ENCODE data around the gene RNASE12. TPM values are rescaled to one million over a fixed set of nuclear protein-coding genes. Genes with fewer than 3 reads are reported as not detected.
"Not testable (repeated sequence)": the region's sequence is repeated elsewhere in the genome, so short reads cannot be mapped to it uniquely, and the experiment has no call there.

RNASE12 gene
- total and polyA plus RNA-seq, 8 donors: not detected

DNA sequence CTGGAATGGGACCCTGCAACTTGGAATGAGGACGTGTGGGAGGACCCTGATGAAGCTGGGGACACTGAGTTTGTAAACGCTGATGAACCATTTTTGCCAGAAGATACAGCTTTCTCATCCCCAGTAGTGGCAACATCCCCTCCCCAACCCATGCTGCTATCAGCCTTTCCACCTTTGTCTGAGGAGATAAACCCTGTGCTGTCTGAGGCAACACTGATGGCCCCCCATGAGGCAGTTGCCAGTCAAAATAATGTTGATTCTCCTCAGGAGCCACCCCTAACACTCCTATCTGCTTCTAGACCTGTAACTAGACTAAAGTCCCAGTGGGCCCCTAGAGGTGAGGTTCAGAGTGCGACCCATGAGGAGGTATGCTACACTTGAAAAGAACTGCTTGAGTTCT, 22.8 kb downstream of the RNASE12 start:
- no peak overlapping the region for H3K27ac ChIP-seq
- TF ChIP-seq, protein P1, sequence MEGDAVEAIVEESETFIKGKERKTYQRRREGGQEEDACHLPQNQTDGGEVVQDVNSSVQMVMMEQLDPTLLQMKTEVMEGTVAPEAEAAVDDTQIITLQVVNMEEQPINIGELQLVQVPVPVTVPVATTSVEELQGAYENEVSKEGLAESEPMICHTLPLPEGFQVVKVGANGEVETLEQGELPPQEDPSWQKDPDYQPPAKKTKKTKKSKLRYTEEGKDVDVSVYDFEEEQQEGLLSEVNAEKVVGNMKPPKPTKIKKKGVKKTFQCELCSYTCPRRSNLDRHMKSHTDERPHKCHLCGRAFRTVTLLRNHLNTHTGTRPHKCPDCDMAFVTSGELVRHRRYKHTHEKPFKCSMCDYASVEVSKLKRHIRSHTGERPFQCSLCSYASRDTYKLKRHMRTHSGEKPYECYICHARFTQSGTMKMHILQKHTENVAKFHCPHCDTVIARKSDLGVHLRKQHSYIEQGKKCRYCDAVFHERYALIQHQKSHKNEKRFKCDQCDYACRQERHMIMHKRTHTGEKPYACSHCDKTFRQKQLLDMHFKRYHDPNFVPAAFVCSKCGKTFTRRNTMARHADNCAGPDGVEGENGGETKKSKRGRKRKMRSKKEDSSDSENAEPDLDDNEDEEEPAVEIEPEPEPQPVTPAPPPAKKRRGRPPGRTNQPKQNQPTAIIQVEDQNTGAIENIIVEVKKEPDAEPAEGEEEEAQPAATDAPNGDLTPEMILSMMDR (IDR thresholded peaks at IDR 0.05): no peak

DNA sequence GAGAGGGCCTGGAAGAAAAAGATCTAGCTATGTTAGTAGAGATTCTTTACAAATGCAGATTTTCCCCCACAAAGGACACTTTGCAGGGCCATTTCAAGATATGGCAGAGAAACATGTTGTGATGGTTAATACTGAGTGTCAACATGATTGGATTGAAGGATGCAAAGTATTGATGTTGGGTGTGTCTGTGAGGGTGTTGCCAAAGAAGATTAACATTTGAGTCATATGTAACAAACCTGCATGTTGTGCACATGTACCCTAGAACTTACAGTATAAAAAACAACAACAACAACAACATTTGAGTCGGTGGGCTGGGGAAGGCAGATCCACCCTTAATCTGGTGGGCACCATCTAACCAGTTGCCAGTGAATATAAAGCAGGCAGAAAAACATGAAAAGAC, 24.0 kb downstream of the RNASE12 start:
- ATAC-seq, H3K36me3 ChIP-seq: not testable (repeated sequence)
- H3K9me3 ChIP-seq: peaks cover 0 to 21% of the 10 kb centered on the region in 2 donors

More for the DNA sequence above, 22.8 kb downstream of the RNASE12 start:
- no peak for DNase-seq
- intact Hi-C loops (cut with DNase I): no loop called here
- Histone ChIP-seq H3K4me3 (no peak overlapping the region), H3K4me1 (no peaks in the 10 kb centered on the region), H3K27me3 (no peaks in the 10 kb centered on the region), H3K9me3 (peaks cover 0 to 21% of the 10 kb centered on the region in 2 donors), H3K36me3 (no peaks in the 10 kb centered on the region)
- ATAC-seq: no peak

DNA sequence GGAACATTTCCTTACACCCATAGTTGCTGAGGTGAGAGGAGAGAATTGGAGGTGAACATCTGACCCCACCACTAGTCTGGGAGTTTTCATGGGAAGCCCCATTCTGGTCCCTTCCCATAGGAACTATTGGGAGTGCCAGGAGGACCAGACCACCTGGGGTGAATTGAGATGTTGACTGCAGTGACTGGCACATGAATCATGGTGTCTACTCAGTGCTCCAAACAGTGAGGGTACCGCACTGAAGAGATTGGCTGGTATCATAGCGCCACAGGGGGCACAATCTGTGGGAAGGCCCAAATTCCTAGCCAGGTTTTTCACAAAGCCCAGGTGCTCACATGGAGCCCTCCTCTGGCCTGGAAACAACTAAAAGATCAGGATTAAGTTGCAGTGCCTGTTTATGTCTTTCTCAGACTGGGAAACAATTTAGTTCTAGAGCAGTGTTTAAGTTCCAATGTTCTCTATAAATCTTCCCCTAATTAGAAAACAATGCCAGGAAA, 26.6 kb downstream of the RNASE12 start:
- H3K36me3 ChIP-seq: no peaks in the 10 kb centered on the region
- ATAC-seq (no peak), DNase-seq (no peak)
- peaks cover 0 to 16% of the 10 kb centered on the region in 2 donors for H3K9me3 ChIP-seq
- intact Hi-C loops (cut with DNase I): no loop called here
- no peak overlapping the region for H3K27ac ChIP-seq
- H3K4me3 ChIP-seq: no peak overlapping the region
- no peaks in the 10 kb centered on the region for H3K27me3 ChIP-seq
- H3K4me1 ChIP-seq: no peaks in the 10 kb centered on the region
- TF ChIP-seq, protein P1 (IDR thresholded peaks at IDR 0.05): no peak

More for the DNA sequence above, 24.0 kb downstream of the RNASE12 start:
- intact Hi-C loops (cut with DNase I); H3K4me3 ChIP-seq; DNase-seq; H3K4me1 ChIP-seq; H3K27ac ChIP-seq; H3K27me3 ChIP-seq: not testable (repeated sequence)

- ATAC-seq (no peak), DNase-seq (no peak)
- H3K4me1 ChIP-seq: no peaks in the 10 kb centered on the region
- H3K9me3 ChIP-seq: peaks cover 0 to 10% of the 10 kb centered on the region in 2 donors
- H3K36me3 ChIP-seq: no peaks in the 10 kb centered on the region
- TF ChIP-seq, protein P1 (IDR thresholded peaks at IDR 0.05): no peak
- no peaks in the 10 kb centered on the region for H3K27me3 ChIP-seq
- intact Hi-C loops (cut with DNase I): no loop called here
- no peak overlapping the region for H3K27ac ChIP-seq
- no peak overlapping the region for H3K4me3 ChIP-seq
These were observed 27.2 kb downstream of the RNASE12 start for GRCh38 chr14:20563971-20564370.

DNA sequence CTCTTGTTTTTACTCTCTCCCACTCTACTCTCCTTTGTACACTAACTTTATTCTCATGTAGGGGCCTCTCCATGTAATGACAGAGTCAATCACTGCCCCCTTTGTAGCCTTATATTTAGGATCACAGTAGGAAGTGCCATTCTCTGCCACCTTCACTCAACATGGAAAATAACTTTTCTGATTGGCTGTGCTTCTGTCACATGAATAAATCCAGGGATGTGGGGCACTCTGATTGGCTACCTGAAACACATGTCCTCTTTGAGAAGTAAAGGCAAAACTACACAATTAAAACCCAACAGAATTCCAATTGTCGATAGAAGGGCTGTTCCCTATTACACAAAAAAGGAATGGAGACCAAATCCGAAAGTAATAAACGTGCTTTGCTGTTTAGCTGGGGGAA, 30.2 kb downstream of the RNASE12 start, which contains the start of gene RNASE9:
RNASE9 (minus strand) TSS at position 87 of the 400 bp plus-strand sequence.
- ATAC-seq: no peak
- TF ChIP-seq, protein P1 (IDR thresholded peaks at IDR 0.05): no peak
- intact Hi-C loops (cut with DNase I): no loop called here

GRCh38 chr14:20559461-20559904, 31.7 kb downstream of the RNASE12 start:
- no peak overlapping the region for H3K4me3 ChIP-seq
- no peaks in the 10 kb centered on the region for H3K9me3 ChIP-seq
- DNase-seq: no peak

More for the DNA sequence above, 30.2 kb downstream of the RNASE12 start, which contains the start of gene RNASE9:
- no peak within 1 kb of the TSS for H3K4me3 ChIP-seq
- no peaks in the 10 kb centered on the region for H3K36me3 ChIP-seq
- H3K27ac ChIP-seq: no peak within 1 kb of the TSS
- no peaks in the 10 kb centered on the region for H3K27me3 ChIP-seq
- no peak for DNase-seq
- peaks cover 0 to 8% of the 10 kb centered on the region in 2 donors for H3K4me1 ChIP-seq
- no peaks in the 10 kb centered on the region for H3K9me3 ChIP-seq

More at GRCh38 chr14:20559461-20559904, 31.7 kb downstream of the RNASE12 start:
- no peak for ATAC-seq
- TF ChIP-seq, protein P1 (IDR thresholded peaks at IDR 0.05): no peak
- Histone ChIP-seq H3K27ac (no peak overlapping the region), H3K27me3 (no peaks in the 10 kb centered on the region), H3K36me3 (no peaks in the 10 kb centered on the region), H3K4me1 (peaks cover 0 to 8% of the 10 kb centered on the region in 2 donors)
- intact Hi-C loops (cut with DNase I): no loop called here

Data from left lung (tissue), 10 donors.